ENCODE measurements around the gene LANCL2. TPM values are rescaled to one million over a fixed set of nuclear protein-coding genes. Genes with fewer than 3 reads are reported as not detected.

The LANCL2 gene
- total RNA-seq, 3 donors from 2014 or later (not counting 1 experiment from before 2014, with no cell fraction given): 7.2 to 9.4 (median 8.3) TPM

GRCh38 chr7:55457801-55458200 lies 92.7 kb downstream of the LANCL2 start:
- Mint-ChIP-seq H3K4me3 (no peak overlapping the region), H3K27ac (no peak overlapping the region), H3K36me3 (peaks cover 13% of the 10 kb centered on the region), H3K9me3 (peaks cover 9 to 29% of the 10 kb centered on the region in 2 donors), H3K27me3 (ENCODE audit: low read depth in 2 of 2) (no peaks in the 10 kb centered on the region), H3K4me1 (peaks cover 12 to 23% of the 10 kb centered on the region in 2 donors)
- 100% methylated on average over 1 of the region's 1 CpG for WGBS (ENCODE audit: insufficient coverage)
- H3K9me3 ChIP-seq (ENCODE audit: control insufficient read depth, insufficient read depth, low read length): no peaks in the 10 kb centered on the region
- intact Hi-C loops (cut with micrococcal nuclease): no loop called here
- no peak overlapping the region for H3K4me3 ChIP-seq (ENCODE audit: low read length)
- no peak for ATAC-seq
- H3K36me3 ChIP-seq (ENCODE audit: control insufficient read depth, insufficient read depth, low read length): no peaks in the 10 kb centered on the region
- DNase-seq: no peak
- no peaks in the 10 kb centered on the region for H3K27me3 ChIP-seq (ENCODE audit: control insufficient read depth, insufficient read depth, low read length)
- no peaks in the 10 kb centered on the region for H3K4me1 ChIP-seq (ENCODE audit: control insufficient read depth, insufficient read depth, low read length)
- TF ChIP-seq, protein P1, sequence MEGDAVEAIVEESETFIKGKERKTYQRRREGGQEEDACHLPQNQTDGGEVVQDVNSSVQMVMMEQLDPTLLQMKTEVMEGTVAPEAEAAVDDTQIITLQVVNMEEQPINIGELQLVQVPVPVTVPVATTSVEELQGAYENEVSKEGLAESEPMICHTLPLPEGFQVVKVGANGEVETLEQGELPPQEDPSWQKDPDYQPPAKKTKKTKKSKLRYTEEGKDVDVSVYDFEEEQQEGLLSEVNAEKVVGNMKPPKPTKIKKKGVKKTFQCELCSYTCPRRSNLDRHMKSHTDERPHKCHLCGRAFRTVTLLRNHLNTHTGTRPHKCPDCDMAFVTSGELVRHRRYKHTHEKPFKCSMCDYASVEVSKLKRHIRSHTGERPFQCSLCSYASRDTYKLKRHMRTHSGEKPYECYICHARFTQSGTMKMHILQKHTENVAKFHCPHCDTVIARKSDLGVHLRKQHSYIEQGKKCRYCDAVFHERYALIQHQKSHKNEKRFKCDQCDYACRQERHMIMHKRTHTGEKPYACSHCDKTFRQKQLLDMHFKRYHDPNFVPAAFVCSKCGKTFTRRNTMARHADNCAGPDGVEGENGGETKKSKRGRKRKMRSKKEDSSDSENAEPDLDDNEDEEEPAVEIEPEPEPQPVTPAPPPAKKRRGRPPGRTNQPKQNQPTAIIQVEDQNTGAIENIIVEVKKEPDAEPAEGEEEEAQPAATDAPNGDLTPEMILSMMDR (IDR thresholded peaks at IDR 0.05): no peak
- H3K27ac ChIP-seq (ENCODE audit: low read length): no peak overlapping the region

DNA sequence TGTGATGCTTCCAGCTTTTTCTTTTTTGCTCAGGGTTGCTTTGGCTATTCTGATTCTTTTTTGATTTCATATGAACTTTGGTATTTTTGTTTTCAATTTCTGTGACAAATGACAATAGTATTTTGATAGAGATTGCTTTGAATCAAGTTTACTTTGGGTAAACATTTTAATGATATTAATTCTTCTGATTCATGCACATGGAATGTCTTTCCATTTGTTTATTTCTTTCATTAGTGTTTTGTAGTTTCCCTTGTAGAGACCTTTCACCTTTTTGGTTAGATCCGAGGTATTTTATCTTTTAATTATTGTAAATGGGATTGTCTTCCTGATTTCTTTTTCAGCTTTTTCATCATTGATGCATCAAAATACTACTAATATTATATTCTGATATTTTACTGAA lies 93.2 kb downstream of the LANCL2 start:
- peaks cover 12 to 21% of the 10 kb centered on the region in 2 donors for H3K4me1 Mint-ChIP-seq
- no peaks in the 10 kb centered on the region for H3K27me3 Mint-ChIP-seq (ENCODE audit: low read depth in 2 of 2)
- intact Hi-C loops (cut with micrococcal nuclease): no loop called here
- no peak overlapping the region for H3K27ac Mint-ChIP-seq
- Histone ChIP-seq H3K4me1 (ENCODE audit: control insufficient read depth, insufficient read depth, low read length) (no peaks in the 10 kb centered on the region), H3K9me3 (ENCODE audit: control insufficient read depth, insufficient read depth, low read length) (no peaks in the 10 kb centered on the region), H3K27me3 (ENCODE audit: control insufficient read depth, insufficient read depth, low read length) (no peaks in the 10 kb centered on the region), H3K4me3 (ENCODE audit: low read length) (no peak overlapping the region), H3K27ac (ENCODE audit: low read length) (no peak overlapping the region), H3K36me3 (ENCODE audit: control insufficient read depth, insufficient read depth, low read length) (peaks cover under 1% of the 10 kb centered on the region)
- H3K36me3 Mint-ChIP-seq: peaks cover 13% of the 10 kb centered on the region
- TF ChIP-seq, protein P1 (IDR thresholded peaks at IDR 0.05): no peak
- no CpG with 5 or more reads among the region's 1 CpG for WGBS (ENCODE audit: insufficient coverage)
- H3K9me3 Mint-ChIP-seq: peaks cover 9 to 29% of the 10 kb centered on the region in 2 donors
- H3K4me3 Mint-ChIP-seq: no peak overlapping the region
- DNase-seq (no peak), ATAC-seq (no peak)

DNA sequence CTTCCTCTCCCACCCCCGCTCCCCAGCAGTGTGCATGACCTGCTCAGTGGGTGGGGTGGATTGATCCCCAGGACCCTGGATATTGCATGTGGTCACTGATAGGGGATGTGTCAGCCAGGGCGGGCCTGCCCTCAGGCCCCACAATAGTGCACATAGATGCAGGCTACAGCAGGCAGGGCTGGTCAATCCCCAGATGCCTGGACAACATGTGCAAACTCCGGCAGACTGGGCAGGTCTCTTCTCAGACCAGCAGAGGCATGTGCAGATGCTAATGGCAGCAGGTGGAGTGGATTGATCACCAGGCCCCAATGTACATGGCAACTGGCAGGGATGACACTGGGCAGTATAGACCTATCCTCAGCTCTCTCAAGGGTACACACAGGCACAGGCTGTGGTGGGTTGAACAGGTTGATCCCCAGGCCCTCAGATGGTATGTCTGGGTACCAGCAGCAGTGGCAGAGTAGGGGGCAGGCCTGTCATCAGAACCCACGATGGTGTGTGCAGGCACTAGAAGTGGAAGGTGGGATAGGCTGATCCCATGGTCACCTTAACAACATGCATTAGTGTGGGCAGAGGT lies 98.6 kb downstream of the LANCL2 start:
- no peaks in the 10 kb centered on the region for H3K27me3 ChIP-seq (ENCODE audit: control insufficient read depth, insufficient read depth, low read length)
- peaks cover 21% of the 10 kb centered on the region for H3K36me3 ChIP-seq (ENCODE audit: control insufficient read depth, insufficient read depth, low read length)
- no peak for DNase-seq
- H3K9me3 ChIP-seq (ENCODE audit: control insufficient read depth, insufficient read depth, low read length): no peaks in the 10 kb centered on the region
- peaks cover 24% of the 10 kb centered on the region for H3K36me3 Mint-ChIP-seq
- no peak overlapping the region for H3K4me3 ChIP-seq (ENCODE audit: low read length)
- intact Hi-C loops (cut with micrococcal nuclease): no loop called here
- TF ChIP-seq, protein P1 (IDR thresholded peaks at IDR 0.05): no peak
- H3K27me3 Mint-ChIP-seq (ENCODE audit: low read depth in 2 of 2): no peaks in the 10 kb centered on the region
- H3K27ac ChIP-seq (ENCODE audit: low read length): no peak overlapping the region
- WGBS (ENCODE audit: insufficient coverage): 100% methylated on average over 3 of the region's 4 CpGs
- no peak overlapping the region for H3K27ac Mint-ChIP-seq
- no peak overlapping the region for H3K4me3 Mint-ChIP-seq
- no peaks in the 10 kb centered on the region for H3K4me1 ChIP-seq (ENCODE audit: control insufficient read depth, insufficient read depth, low read length)
- peaks cover 5 to 22% of the 10 kb centered on the region in 2 donors for H3K4me1 Mint-ChIP-seq
- H3K9me3 Mint-ChIP-seq: peaks cover 5 to 18% of the 10 kb centered on the region in 2 donors
- ATAC-seq: no peak

GRCh38 chr7:55464422-55464821 lies 99.3 kb downstream of the LANCL2 start:
- Histone ChIP-seq H3K36me3 (ENCODE audit: control insufficient read depth, insufficient read depth, low read length) (peaks cover 21% of the 10 kb centered on the region), H3K9me3 (ENCODE audit: control insufficient read depth, insufficient read depth, low read length) (no peaks in the 10 kb centered on the region), H3K27ac (ENCODE audit: low read length) (no peak overlapping the region), H3K27me3 (ENCODE audit: control insufficient read depth, insufficient read depth, low read length) (no peaks in the 10 kb centered on the region), H3K4me1 (ENCODE audit: control insufficient read depth, insufficient read depth, low read length) (peaks cover 5% of the 10 kb centered on the region), H3K4me3 (ENCODE audit: low read length) (no peak overlapping the region)
- TF ChIP-seq, protein P1 (IDR thresholded peaks at IDR 0.05): no peak
- Mint-ChIP-seq H3K4me1 (peaks cover 10 to 22% of the 10 kb centered on the region in 2 donors), H3K27ac (no peak overlapping the region), H3K27me3 (ENCODE audit: low read depth in 2 of 2) (no peaks in the 10 kb centered on the region), H3K4me3 (no peak overlapping the region), H3K9me3 (peaks cover 2 to 14% of the 10 kb centered on the region in 2 donors), H3K36me3 (peaks cover 17% of the 10 kb centered on the region)
- ATAC-seq (peak in 1 of 3 donors; percentile 27), DNase-seq (no peak)
- 98% methylated on average over 2 of the region's 2 CpGs for WGBS (ENCODE audit: insufficient coverage)
- intact Hi-C loops (cut with micrococcal nuclease): no loop called here

All from natural killer cell (primary cell).